Retinal pigment epithelial cell (primary cell): ENCODE results near the gene SYCP2.

Source experiments
- DNase-seq: peaks from one replicate; pipeline ENCODE4 v3.0.0-alpha.2; 2010; ENCODE audit warnings: low read depth
- H3K4me3 ChIP-seq: 2 replicates; pipeline ENCODE4 v1.5.1; 2011; ENCODE audit warnings: mild to moderate bottlenecking, low read length, control low read depth, moderate library complexity
- TF ChIP-seq, protein P1 (sequence below): conservative IDR thresholded peaks from 2 replicates; pipeline ENCODE4 v1.5.1; 2011; ENCODE audit warnings: low read depth, low read length, control low read depth, inconsistent platforms

SYCP2 gene

DNA sequence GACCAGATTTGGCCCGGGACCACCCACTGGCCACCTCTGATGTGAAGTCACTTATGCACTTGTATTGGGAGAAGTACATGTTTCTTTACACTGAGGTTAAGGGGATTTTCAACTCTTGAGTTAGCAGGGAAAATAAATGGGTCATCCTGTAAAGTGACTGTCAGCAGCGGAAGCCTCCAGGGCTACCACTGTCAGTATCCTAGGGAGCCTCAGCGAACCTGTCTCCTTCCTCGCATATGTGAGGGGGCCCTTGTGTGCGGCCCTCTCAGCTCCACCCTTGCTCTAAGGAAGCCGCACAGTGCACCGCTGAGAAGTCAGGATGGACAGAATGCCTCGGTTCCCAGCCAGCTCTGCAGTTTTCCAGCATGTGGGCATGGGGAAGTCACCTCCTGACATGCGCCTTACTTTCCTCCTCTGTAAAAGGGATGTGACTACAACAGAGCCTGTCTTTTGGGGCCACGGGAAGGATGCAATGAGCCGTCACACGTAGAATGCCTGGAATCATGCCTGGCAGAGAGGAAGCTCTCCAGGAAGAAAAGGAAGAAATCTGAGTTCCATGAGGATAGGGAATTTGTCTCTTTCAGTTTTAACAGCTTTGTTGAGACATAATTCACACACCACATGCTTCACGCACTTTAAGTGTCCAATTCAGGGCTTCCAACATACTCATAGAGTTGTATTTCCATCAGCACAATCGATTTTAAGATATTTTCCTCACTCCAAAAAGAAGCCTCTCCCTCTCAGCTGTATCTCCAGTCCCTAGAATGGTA lies 115.4 kb downstream of the SYCP2 start:
- TF ChIP-seq, protein P1, sequence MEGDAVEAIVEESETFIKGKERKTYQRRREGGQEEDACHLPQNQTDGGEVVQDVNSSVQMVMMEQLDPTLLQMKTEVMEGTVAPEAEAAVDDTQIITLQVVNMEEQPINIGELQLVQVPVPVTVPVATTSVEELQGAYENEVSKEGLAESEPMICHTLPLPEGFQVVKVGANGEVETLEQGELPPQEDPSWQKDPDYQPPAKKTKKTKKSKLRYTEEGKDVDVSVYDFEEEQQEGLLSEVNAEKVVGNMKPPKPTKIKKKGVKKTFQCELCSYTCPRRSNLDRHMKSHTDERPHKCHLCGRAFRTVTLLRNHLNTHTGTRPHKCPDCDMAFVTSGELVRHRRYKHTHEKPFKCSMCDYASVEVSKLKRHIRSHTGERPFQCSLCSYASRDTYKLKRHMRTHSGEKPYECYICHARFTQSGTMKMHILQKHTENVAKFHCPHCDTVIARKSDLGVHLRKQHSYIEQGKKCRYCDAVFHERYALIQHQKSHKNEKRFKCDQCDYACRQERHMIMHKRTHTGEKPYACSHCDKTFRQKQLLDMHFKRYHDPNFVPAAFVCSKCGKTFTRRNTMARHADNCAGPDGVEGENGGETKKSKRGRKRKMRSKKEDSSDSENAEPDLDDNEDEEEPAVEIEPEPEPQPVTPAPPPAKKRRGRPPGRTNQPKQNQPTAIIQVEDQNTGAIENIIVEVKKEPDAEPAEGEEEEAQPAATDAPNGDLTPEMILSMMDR, result no peak
- no peak for DNase-seq
- H3K4me3 ChIP-seq, result no peak overlapping the region

DNA sequence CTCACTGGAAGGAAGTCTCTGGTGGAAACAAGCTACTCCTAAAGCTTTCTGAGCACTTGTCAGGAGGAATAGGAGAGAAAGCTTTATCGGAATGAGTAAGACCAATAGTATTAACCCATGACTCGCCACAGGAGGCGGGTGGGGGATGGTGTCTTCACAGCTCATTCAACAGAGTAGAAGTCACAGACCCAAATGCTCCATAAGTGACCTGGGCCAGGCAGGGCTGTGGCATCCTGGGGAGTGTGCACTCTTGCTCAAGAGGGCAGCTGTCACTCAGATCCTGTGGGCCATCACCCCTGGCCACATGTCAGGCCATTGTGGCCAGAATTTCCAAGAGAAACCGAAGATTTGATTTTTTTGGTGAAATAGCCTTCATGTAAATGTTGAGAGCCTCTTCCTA lies 116.0 kb downstream of the SYCP2 start:
- DNase-seq, result no peak
- TF ChIP-seq, protein P1, result no peak
- H3K4me3 ChIP-seq, result no peak overlapping the region

DNA sequence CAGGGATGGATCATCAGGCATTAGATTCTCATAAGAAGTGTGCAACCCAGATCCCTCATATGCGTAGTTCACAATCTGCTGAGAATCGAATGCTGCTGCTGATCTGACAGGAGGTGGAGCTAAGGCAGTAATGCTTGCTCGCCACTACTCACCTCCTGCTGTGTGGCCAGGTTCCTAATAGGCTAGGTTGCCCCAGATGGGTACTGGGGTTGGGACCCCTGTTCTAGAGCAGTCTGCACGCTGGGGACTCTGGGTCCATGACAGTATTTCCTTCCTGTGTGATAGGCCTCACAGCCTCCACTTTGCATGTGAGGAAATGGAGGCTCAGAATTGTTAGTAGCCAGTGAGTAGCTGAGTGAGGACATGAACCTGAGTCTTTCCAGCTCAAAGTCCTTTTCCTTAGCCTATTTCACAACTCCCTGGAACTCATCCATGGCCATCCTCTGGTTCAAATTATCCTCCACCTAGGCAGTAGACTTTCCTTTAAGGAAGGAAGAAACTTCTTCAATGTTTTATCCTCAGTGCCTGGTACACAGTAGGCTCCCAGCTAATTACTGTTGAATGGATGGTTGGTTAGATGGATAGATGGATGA lies 117.2 kb downstream of the SYCP2 start:
- H3K4me3 ChIP-seq, result no peak overlapping the region
- no peak for DNase-seq
- TF ChIP-seq, protein P1, result no peak

DNA sequence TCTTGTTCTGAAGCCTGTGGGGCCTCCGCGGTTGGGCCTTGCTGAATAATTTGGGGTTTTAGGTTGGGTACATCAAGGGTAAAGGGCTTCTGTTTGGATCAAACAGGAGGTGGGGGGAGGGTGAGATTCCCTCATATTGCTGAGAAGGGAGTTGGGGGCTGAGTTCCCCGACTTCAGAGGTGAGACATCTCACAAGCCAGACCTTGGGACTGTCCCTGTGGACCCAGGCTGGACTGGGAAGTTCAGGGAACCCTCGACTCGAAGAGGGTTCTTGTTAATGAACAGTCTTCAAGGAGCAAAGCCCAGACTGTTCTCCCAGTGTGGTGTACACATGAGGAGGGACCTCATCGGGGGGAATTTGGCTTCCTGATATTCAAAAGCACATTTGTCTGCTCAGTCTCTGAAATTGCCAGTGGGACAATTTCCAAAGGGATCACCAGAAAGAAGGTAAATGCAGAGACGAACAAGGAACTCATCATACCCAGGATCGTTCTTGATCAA lies 118.5 kb downstream of the SYCP2 start:
- H3K4me3 ChIP-seq, result no peak overlapping the region
- TF ChIP-seq, protein P1, result no peak
- DNase-seq, result no peak

DNA sequence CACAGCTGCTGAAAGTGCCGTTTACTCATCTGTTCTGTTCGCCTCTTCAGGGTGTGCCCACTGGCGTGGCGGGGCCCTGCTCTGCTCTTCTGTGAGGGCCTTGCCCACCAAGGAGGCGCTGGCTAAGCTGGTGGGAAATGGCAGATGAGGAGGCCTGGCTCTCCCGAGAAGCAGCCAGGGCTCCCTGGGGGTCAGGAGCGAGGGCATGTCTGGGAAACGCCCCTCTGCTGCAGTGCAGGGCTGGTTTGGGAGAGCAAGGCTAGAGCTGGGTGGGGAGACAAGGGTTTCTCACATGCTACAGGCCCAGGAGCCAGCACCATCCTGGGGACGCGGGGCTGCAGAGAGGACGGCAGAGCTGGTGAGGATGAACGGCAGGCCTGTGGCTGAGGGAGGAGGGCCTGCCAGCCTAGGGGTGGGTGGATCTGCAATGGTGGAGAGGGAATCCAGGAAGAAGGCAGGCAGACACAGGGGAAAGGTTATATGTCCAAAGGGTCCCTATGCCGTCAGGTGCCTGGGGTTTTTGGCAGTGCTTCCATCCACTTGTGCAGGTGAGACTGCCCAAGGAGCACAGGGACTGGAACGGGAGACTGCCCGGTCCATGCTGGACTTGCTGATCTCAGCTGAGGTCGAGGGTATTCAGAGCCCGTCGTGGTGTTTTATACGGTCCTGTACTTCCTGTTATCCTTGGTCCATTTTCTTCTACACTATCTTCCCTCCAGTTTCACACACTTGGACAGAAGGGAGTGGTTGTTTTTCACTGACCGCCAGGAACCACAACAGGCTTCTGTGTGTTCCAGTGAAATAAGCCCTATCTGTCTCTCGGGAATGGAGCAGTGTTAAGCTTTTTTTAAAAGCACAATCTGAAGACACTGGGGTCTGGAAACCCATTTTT lies 119.2 kb downstream of the SYCP2 start:
- no peak for DNase-seq
- TF ChIP-seq, protein P1, result no peak
- no peak overlapping the region for H3K4me3 ChIP-seq
